K562 (cell line): ENCODE measurements around the gene ZNF324B. TPM values are rescaled to one million over a fixed set of nuclear protein-coding genes. Genes with fewer than 3 reads are reported as not detected.

ENCODE experiments used
- CHD2 ChIP-seq: IDR thresholded peaks from 2 replicates; pipeline ENCODE4 v1.6.1; 2011; ENCODE audit warnings: low read depth, low read length
- CTCFL ChIP-seq: IDR thresholded peaks from 2 replicates; pipeline ENCODE4 v1.6.1; 2011; ENCODE audit warnings: borderline replicate concordance, low read depth, mild to moderate bottlenecking, moderate library complexity, low read length; ENCODE audit not compliant: insufficient read depth, poor library complexity, severe bottlenecking
- EGR1 ChIP-seq: fragments of 450-650 bp; conservative IDR thresholded peaks from 2 replicates; pipeline ENCODE4 v1.6.1; 2017; ENCODE audit warnings: mild to moderate bottlenecking
- ELF2 ChIP-seq: fragments of 250-450 bp; sonication (Bioruptor Pico); IDR thresholded peaks from 2 replicates; pipeline ENCODE4 v1.5.0; 2021; ENCODE audit warnings: mild to moderate bottlenecking
- ESRRA ChIP-seq: fragments of 450-650 bp; IDR thresholded peaks from 2 replicates; pipeline ENCODE4 v1.6.1; 2014; ENCODE audit warnings: low read depth, mild to moderate bottlenecking, moderate library complexity, borderline replicate concordance
- EWSR1 ChIP-seq: fragments of 450-650 bp; IDR thresholded peaks from 2 replicates; pipeline ENCODE4 v1.6.1; 2018; ENCODE audit warnings: borderline replicate concordance, mild to moderate bottlenecking, low read depth, moderate library complexity; ENCODE audit not compliant: partially characterized antibody
- FOS ChIP-seq: IDR thresholded peaks from 3 replicates; pipeline ENCODE4 v1.6.1; 2011; ENCODE audit not compliant: insufficient read length; ENCODE audit errors: extremely low read depth
- FUS ChIP-seq: fragments of 200-400 bp; formaldehyde crosslinking; optimal IDR thresholded peaks from 2 replicates; pipeline ENCODE3; 2017; ENCODE audit warnings: low read depth, low read length
- GABPB1 ChIP-seq: sonication (generic); formaldehyde crosslinking; IDR thresholded peaks from 2 replicates; pipeline ENCODE4 v1.8.0; 2022; ENCODE audit warnings: mild to moderate bottlenecking, missing genetic modification reagents
- HIVEP1 ChIP-seq: fragments of 250-450 bp; sonication (Bioruptor Pico); IDR thresholded peaks from 2 replicates; pipeline ENCODE4 v1.4.0; 2020; ENCODE audit warnings: mild to moderate bottlenecking
- NR3C1 ChIP-seq: sonication (generic); formaldehyde crosslinking; IDR thresholded peaks from 2 replicates; pipeline ENCODE4 v1.8.1; 2022; ENCODE audit warnings: missing genetic modification reagents
- RB1 ChIP-seq: fragments of 450-650 bp; IDR thresholded peaks from 2 replicates; pipeline ENCODE4 v1.6.1; 2017; ENCODE audit warnings: low read depth, mild to moderate bottlenecking
- SOX6 ChIP-seq: fragments of 450-650 bp; IDR thresholded peaks from 2 replicates; pipeline ENCODE4 v1.6.1; 2014; ENCODE audit warnings: mild to moderate bottlenecking
- TFAP4 ChIP-seq: sonication (generic); formaldehyde crosslinking; IDR thresholded peaks from 2 replicates; pipeline ENCODE4 v1.8.0; 2022; ENCODE audit warnings: missing genetic modification reagents, mild to moderate bottlenecking, moderate library complexity, borderline replicate concordance
- YBX1 ChIP-seq: fragments of 450-650 bp; IDR thresholded peaks from 2 replicates; pipeline ENCODE4 v1.7.1; 2016; ENCODE audit warnings: mild to moderate bottlenecking
- ZBTB2 ChIP-seq: fragments of 450-650 bp; IDR thresholded peaks from 2 replicates; pipeline ENCODE4 v1.6.1; 2016; ENCODE audit warnings: antibody characterized with exemption
- ZBTB7A ChIP-seq: IDR thresholded peaks from 2 replicates; pipeline ENCODE4 v1.6.1; 2011; ENCODE audit warnings: low read depth, mild to moderate bottlenecking, low read length, moderate library complexity, borderline replicate concordance; ENCODE audit not compliant: control insufficient read depth
- ZC3H4 ChIP-seq: sonication (generic); formaldehyde crosslinking; IDR thresholded peaks from 2 replicates; pipeline ENCODE4 v1.9.0; 2021; ENCODE audit warnings: missing genetic modification reagents, borderline replicate concordance
- ZFX ChIP-seq: sonication (generic); formaldehyde crosslinking; IDR thresholded peaks from 2 replicates; pipeline ENCODE4 v1.8.0; 2022; ENCODE audit warnings: mild to moderate bottlenecking, missing genetic modification reagents, moderate library complexity
- ZNF146 ChIP-seq: IDR thresholded peaks from one replicate; pipeline ENCODE4 v1.6.1; 2018; ENCODE audit warnings: missing compliant biosample characterization; ENCODE audit not compliant: unreplicated experiment
- ZNF57 ChIP-seq: fragments of 450-650 bp; formaldehyde crosslinking; IDR thresholded peaks from 2 replicates; pipeline ENCODE4 v1.4.0; 2020; ENCODE audit warnings: mild to moderate bottlenecking, moderate library complexity
- polyA plus RNA-seq, 8 experiments: library from polyadenylated mRNA; depleted of rRNA in 4 of 8; stranded (reverse) in 5 of 8; unstranded in 3 of 8; fragments of >200 nt; fragmentation: Nextera tagmentation in 2 of 8; fragmentation: Illumina TruSeq in 1 of 8; extraction: Ambion mirVana in 2 of 8; extraction: Trizol in 1 of 8; gene quantifications; 2 replicates each; pipeline versions ENCODE4 v1.2.1 to v1.2.3, GENCODE V29; 2011 to 2014; ENCODE audit warnings: inconsistent platforms in 1 of 8, missing spikeins in 1 of 8
- total RNA-seq, 7 experiments: library from RNA; depleted of rRNA in 6 of 7; stranded (reverse); fragments of >200 nt in 6 of 7; fragmentation: Illumina TruSeq in 2 of 7; extraction: Trizol in 2 of 7; gene quantifications; 2 replicates each; pipeline versions ENCODE4 v1.2.1 to v1.2.3, GENCODE V29; 2011 to 2021; ENCODE audit warnings: low replicate concordance in 1 of 7

Gene ZNF324B
- total and polyA plus RNA-seq, 9 of the 15 experiments (the other 6 are each of a cell fraction or from before 2014, with no cell fraction given): 0.20 to 13.5 (median 5.7) TPM

- TF ChIP-seq FUS (no peak), EGR1 (peak; percentile 78), ZNF57 (CRISPR knock-in tag) (no peak), YBX1 (no peak), ESRRA (0 out of 2 replicates have a peak, but pooled peaks have one; percentile 7), NR3C1 (0 out of 2 replicates have a peak, but pooled peaks have one; percentile 59), ZNF146 (CRISPR knock-in tag) (no peak), RB1 (peak; percentile 90), CHD2 (0 out of 2 replicates have a peak, but pooled peaks have one; percentile 45), ZBTB7A (peak; percentile 7), HIVEP1 (CRISPR knock-in tag) (no peak), TFAP4 (peak; percentile 86), EWSR1 (no peak), CTCFL (peak; percentile 44), SOX6 (0 out of 2 replicates have a peak, but pooled peaks have one; percentile 4), GABPB1 (CRISPR knock-in tag) (peak; percentile 99), FOS (peak; percentile 51), ZBTB2 (0 out of 2 replicates have a peak, but pooled peaks have one; percentile 35), ZC3H4 (no peak), ZFX (CRISPR knock-in tag) (peak; percentile 17; the same call in 1 of the 2 replicates), ELF2 (CRISPR knock-in tag) (no peak)
Observed at GRCh38 chr19:58451358-58452101, at the start of gene ZNF324B (continued).
